HCEC 1CT (cell line): Measurements from ENCODE around the gene CBFA2T3.
"Not testable (repeated sequence)": the region's sequence is repeated elsewhere in the genome, so short reads cannot be mapped to it uniquely, and the experiment has no call there.

ENCODE experiments used
- DNase-seq: peaks from one replicate; pipeline ENCODE4 v3.0.0-alpha.2; 2017

Gene CBFA2T3

DNA sequence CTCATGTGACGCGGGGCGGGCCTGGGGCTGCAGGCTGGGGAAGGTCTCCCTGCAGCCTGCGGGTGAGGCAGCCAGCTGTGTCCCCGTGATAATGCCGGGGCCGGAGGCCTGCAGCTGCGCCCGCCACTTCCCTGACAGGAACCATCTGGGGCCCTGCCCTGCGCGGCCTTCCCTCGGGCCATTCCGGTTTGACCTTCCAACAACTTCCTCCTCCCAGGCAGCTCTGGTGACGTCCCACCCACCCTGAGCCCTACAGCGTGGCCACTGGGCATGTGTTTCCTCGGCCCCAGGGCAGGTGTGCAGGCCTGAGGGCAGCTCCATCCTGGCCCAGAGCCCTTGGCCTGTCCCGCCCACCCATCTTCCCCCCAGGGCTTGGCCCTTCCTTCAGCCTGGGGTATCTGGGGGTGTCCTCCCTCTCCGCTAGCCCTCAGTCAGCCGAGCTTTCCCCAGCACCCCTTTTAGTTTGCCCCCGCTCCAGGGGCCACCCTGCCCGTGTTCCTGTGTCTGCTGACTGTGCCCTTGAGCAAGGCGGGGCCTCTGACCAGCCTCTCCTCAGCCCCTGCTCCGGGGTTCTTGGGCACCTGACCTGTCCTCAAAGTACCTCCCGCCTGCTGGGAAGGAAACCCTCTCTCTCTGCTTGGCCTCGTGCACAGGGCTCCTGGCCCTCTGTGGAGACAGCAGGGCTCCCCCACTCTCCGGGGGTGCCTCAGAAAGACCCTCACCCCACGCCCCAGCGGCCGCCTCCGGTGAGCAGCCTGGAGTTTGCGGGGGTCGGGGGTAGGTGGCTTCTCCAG lies at the start of gene CBFA2T3:
CBFA2T3 (minus strand) TSS at position 190 of the 794 bp plus-strand sequence. CDS start 400 bp downstream, outside the sequence.
- peak; percentile 7 for DNase-seq

DNA sequence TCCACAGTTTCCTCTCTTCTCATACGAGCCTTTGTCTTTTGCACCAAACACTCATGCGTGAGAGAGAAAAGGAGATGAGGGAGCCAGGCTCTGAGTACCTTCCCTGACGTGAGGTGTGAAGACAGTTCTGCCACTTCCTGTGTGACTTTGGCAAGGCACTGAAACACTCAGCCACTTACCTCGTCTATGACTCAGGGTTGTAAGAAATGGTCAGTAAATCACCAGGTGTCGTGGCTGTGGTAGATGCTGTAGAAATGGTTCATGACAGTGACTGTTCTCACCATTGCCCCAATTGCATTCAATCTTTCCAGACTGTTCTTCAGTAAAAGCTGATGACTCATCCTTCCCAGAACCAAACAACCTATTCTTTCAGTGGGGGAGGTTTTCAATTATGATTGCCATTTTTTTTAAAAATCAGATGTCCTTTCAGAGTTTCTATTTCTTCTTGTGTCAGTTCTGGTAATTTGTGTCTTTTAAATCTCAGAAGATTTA lies 49.2 kb upstream of the CBFA2T3 start:
- DNase-seq: no peak

DNA sequence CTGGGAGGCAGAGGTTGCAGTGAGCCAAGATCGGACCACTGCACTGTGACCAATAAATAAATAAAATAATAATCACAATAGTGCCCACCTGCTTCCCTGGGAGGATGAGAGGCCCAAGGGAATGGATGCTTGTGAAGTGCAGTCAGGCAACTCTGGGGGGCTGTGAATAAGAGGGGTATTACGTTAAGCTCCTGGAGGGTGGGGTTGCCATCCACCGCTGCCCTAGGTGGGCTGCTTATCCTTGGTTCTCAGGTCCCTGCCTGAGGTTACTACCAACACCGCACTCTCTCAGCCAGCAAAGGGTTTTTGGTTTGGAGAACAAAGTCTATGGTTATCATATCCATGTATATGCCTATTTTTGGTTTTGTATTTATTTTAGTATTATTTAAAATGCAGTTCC lies 48.6 kb upstream of the CBFA2T3 start:
- DNase-seq: no peak

DNA sequence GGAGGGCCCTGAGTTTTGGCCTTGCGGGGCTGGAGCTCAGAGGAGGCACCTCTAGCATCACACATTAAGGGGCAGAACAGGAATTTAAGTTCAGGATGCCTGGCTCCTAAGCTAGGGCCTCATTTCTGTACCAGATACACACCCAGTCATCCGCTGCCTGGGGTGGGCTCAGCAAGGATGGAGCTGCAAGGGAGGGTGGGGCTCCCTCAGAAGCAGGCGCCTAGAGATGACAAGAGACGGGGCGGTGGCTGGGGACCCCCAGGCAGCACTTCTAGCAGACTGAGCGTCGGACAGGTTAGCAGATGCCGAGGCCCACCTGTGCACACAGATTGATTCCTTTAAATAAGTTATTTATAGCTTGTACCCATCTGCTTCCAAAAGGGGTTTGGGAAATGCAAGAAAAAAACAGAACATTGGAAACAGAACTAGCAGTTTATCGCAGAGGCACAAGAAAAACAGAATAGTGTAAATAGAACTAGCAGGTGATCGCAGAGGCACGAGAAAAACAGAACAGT lies 47.6 kb upstream of the CBFA2T3 start:
- no peak for DNase-seq

DNA sequence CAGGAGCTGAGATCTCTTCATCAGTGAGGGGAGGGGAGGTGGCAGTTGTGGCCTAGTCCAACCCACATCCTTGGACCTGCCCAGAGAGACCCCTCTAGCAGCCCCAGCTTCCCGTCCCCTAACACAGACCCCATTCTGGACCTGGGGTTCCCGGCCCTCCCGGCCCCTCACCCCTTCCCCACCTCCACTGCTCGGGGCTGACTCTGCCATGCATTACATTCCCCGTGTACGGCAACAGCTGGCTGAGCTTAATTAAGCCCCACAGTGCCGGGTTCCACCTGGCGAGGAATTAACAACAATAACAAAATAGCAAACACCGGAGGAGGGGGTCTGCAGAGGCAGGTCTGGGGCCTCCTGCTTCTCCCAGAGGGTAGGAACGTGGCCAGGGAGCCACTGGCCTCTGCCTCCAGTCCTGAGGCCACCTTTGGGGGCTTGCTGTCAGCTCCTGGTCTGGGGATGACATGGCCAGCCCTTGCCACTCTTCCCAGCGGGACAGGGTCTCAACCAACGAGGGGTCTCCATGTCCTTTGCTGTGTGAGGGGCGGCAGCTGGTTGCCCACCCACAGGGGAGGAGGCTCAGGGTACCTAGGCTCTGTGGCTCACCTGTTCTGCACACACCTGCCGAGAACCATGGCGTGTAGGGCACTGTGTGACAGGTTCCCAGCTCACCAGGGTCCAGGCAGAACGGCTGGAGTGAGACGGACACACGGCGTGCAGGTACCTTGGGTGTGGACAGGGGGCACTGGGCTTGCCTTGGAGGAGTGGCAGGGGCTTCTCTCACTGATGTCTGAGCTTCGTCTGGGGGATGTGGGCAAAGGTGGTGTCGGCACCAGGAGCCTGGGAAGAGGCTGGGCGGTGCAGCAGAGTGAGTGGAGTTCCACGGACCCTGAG lies 46.9 kb upstream of the CBFA2T3 start:
- DNase-seq: no peak

DNA sequence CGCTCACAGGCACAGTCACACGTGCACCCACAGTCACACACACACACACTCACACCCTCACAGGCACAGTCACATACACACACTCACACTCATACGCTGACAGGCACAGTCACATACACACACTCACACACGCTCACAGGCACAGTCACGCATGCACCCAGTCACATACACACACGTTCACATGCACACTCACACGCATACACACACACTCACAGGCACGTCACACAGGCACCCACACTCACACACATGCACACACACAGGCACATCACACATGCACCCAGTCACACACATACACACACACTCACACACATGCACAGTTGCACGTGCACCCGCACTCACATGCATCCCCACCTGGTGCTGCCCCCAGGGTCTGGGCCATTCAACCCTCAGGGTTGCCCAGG lies 46.1 kb upstream of the CBFA2T3 start:
- no peak for DNase-seq

DNA sequence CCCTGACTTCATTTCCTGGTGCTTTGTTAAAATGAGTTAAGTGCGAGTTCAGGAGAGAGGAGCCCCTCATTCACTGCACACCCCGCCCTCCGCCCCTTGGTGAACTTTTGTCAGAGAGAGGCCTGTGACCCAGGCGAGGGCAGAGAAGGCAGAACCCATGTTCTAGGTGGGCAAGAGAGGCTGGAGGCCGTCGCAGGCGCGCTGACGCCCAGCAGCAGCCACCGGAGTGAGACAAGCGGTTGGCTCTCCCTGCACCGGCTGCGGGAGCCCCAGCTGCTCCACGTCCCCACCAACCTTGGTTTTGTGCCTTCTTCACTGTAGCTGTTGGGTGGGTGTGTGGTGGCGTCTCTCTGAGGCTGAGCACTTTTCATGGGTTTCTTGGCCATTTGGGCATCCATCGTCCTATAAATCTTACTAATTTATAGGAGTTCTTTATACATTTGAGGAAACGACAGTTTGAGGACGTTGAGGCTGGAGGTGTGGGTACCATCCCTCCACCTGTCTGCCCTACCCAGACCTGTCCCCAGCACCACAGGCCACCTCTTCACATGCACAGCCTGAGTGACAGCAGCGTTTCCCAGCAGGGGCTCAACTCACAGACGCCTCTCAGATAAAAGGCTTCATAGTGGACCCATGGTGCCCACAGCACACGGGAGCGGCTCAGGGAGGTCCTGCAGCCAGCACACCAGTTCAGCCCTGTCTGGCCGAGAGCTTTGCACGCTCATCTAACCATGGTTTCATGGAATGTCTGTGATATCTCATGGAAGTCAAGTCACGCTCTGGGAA lies 45.2 kb upstream of the CBFA2T3 start:
- DNase-seq: no peak

DNA sequence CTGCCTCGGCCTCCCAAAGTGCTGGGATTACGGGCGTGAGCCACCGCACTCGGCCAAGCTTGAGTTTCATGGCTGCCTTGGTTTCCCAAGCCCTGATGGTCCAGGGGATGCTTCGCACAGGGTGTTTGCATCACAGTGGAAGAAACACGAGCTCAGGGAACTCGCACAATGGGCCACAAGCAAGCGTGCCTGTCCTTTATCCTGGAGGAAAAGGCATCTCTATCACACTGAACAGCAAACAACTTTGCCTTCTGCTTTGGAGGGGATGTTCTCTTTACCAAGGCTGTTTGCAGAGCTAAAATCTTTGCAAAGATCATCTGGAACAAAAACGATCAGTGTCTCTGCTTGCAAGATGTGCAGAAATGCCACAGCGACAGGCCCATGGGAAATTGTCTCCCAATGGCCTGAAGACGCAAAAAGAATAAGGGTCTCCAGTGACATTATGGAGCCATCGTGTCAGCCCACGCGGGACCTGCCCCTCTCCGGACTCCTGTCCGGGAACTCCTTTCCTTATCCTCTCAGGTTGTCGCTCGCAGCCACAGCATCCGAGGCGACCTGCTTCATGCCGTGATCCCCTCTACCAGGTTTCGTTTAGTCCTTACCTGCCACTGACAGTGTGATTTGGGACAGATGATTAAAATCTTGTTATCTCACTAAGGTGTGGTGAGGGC lies 44.1 kb upstream of the CBFA2T3 start:
- DNase-seq: no peak

DNA sequence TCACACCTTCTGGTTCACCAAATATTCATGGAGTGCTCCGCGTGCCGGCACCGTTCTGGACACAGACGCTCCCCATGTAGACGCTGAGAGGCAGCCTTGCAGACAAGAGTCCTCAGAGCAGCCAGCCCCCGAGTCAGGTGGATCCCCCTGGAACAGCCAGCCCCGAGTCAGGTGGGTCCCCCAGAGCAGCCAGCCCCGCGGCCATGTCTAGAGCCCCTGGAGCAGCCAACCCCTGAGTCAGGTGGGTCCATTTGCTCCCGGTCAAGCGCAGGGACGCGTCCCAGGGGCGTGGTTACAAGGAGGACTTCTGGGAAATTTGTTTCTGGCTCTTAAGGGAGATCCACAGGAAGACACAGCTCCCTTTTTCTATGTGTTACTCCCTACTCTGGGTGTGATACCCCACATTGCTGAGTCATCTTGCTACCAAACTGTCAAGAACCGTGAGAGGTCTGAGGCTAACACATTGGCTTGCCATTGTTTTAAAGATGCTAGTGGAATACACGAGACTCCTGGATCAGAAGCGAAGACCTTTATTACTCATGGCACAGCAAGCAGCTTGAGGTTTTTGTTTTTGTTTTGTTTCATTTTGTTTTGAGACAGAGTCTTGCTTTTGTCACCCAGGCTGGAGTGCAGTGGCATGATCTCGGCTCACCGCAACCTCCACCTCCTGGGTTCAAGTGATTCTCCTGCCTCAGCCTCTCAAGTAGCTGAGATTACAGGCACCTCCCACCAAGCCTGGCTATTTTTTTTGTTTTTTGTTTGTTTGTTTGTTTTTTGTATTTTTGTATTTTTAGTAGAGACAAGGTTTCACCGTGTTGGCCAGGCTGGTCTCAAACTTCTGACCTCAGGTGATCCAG lies 43.3 kb upstream of the CBFA2T3 start:
- DNase-seq: no peak

DNA sequence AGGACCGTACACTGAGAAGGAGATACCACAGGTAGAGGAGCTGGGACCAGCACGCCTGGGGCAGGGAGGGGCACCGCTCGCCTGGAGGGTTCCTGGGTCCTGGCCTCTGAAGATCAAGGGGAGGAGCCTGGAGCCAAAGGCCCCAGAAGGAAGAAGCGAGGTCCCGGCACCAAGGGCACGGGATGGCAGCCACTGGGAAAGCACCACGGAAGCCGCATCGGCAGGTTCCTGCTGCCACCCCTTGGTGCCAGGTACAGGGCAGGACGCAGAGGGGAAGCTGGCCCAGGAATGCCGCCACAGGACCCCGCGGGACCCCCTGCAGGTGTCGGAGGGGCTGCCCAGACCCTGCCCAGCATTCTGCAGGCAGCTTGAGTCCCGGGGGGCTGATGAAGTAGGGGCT lies 42.5 kb upstream of the CBFA2T3 start:
- no peak for DNase-seq

DNA sequence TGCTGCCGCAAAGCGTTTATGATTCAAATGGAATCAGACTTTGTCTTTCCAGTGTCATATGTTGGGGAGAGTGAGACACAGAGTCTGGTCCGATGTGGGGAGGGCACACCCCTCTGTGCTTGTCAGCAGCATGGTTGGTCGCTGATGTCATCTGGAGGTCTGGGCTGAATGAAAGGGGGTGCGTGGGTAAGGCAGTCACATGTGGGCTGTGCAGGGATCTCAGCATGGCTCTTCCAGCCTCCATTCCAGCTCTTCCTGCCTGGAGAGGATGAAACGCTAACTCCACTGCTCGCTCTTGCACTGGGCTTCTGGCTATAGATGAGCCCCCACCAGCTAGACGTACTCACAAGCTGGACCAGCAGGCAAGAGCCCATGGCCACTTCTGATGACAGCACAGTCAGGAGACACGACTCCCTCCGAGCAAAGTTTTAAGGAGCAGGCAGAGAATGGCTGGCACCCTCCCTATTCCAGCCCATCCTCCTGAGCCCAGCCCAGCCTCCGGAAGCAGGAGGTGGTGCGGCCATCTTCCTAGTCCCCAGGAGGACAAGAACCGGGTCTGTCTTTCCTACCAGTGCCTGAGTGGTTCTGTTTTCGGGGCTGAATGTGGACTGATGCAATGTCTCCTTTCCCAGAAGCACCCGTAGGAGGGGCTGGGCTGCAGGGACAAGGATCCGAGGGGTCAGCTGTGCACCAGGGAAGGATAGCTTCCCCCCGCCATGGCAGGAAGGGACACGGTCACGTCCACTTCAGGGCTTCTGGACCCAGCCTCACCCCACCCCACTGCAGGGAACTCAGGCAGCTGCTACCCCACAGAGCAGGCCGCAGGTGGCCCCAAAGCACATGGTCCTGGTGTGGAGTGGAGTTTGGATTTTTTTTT lies 41.5 kb upstream of the CBFA2T3 start:
- no peak for DNase-seq

DNA sequence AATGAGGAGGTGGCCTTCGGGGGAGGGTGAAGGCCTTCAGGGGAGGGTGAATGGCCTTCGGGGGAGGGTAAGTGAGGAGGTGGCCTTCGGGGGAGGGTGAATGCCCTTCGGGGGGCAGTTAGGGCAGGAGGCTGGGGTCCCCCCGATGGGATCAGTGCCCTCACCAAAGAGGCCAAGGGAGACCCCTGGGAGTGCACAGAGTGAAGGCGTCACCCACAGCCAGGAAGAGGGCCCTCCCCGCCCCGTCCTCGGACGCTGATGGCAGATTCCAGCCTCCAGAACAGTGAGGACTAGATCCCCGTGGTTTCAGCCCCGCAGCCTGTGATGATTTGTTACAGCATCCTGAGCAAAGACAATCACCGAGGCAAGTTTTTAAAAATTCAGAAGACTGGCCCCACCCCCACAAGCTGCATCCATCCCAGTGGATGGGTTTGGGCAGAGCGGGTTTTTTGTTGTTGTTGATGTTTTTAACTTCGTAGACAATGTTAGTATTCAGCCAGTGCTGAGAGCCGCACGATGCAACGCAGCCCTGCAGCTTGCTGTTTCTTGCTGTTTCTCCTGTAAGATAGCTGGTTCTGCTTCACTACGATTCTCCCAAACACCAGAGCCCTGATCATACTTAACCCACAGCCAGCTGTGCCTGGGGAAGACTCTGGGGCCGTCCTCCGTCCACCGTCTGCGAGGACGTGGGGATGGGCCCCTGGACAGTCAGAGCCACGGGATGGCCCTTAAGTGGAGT lies 40.7 kb upstream of the CBFA2T3 start:
- no peak for DNase-seq

DNA sequence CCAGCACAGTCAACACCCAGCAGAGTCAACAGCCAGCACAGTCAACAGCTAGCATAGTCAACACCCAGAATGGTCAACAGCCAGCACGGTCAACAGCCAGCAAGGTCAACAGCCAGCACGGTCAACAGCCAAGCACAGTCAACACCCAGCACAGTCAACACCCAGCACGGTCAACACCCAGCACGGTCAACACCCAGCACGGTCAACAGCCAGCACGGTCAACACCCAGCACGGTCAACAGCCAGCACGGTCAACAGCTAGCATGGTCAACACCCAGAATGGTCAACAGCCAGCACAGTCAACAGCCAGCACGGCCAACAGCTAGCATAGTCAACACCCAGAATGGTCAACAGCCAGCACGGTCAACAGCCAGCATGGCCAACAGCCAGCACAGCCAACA lies 39.6 kb upstream of the CBFA2T3 start:
- not testable (repeated sequence) for DNase-seq

DNA sequence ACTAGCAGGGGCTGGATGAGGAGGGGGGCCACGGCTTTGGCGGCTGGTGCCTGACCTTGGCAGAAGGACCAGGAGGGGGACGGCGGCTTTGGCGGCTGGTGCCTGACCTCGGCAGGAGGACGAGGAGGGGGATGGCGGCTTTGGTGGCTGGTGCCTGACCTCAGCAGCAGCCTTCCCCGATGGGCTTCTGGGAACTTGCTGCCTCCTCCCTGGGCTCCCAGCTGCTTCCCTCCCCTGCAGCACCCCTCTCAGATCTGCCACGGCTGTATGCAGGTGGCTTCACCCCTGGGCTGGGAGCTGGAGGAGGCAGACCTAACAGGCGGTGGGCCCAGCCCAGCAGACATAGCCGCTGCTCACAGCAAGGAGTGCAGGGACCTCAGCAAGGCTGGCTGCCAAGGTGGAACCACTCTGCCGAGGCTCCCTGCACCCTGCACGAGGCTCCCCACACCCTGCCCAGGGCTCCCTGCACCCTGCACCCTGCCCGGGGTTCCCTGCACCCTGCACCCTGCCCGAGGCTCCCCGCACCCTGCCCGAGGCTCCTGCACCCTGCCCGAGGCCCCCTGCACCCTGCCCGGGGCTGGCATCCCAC lies 38.4 kb upstream of the CBFA2T3 start:
- DNase-seq: no peak

DNA sequence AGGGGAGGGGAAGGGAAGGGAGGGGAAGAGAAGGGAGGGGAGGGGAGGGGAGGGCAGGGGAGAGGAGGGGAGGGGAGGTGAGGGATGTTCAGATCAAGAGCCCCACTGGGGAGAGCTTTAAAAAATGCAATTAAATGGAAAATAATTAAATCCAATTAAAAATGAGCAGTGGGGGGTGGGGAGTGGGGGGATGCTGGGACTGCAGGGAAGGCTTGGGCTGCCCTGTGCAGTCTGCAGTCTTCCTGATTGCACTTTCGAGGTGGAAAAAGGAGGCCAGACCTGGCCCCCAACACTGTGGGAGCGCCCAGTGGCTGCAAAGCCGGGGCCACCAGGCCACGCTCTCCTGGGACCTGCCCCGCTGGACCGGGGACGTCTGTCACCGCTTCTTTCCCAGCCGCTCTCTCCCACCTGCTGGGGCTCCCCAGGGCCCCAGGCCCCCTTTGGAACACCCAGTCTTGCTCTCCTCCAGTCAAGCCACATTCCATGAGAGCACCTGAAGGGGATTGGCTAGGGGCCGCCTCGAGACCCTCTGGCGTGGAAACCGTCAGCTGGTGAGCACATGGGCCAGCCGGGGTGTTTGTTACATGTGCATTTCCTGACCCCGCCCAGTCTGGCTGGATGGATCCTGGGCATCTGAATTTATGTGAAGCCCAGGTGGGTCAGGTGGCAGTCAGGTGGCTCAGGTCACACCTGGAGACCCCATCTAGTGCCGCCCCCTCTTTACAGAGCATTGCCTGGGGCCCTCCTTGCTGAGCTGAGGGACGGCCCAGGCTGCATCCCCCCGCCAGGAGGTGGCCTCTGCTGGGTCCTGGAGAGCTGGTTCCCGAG lies 37.6 kb upstream of the CBFA2T3 start:
- no peak for DNase-seq

DNA sequence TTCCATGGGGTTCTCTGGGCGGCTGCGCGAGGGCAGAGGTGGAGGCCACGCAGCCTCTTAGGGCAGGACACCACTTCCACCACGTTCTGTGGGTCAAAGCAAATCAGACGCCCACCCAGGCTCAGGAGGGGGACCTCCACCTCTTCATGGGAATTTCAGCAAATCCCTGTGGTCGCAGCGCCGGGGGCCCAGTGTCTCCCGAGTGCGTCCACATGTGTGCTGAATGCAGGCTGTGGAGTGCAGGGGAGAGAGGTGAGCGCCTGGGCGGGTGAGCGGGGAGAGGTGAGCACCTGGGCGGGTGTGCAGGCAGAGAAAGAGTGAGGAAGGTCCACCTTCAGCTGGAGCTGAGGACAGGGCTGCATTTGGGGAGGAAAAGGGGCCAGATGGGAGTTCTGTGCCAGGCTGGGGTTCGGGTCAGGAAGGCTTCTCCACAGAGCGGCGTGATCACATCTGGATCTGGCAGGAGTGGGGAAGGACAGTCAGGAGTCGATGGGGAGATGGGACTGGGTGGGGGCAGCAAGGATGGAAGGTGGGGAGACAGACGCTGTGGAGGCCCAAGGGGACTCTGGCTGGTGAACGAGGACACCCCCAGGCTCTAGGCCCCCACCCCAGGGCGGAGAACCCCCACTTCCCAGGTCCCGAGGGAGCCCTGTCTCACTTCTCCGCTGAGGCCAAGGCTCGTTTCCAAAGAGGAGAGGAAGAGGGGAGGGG lies 36.8 kb upstream of the CBFA2T3 start:
- DNase-seq: no peak

DNA sequence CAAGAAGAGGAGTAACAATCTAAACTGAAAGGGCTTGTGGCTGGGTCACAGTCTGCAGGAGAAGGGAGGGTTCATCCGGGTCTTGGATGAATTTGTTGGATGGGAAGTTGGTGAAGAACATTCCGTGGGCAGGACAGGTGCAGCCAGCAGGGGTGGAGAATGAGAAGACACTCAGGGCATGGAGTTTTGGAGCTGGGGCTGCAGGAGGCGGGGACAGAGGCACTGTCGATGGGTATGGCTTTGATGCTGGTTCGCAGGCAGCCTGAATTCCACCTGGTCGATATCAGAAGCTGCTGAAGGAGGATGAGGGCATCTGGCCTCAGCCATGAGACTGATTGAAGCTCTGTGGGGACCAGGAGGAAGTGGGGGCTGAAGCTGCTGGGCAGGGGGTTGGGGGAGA lies 36.1 kb upstream of the CBFA2T3 start:
- no peak for DNase-seq

DNA sequence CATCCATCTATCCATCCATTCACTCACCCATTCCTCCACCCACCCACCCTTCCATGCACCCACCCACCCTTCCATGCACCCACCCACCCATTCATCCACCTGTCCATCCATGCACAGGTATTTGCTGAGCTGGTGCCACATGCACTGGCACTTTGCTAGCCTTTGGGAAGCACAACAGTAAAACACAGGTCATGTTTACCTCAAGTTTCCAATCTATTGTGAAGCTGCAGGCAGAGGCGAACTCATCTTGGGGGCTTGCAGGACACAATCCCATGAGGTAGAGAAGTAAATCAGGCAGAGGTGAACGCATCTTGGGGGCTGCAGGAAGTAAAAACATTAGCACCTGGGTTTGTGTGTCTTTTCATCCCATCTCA lies 35.6 kb upstream of the CBFA2T3 start:
- DNase-seq: no peak
